Stimulated activated naive CD8-positive, alpha-beta T cell treated with anti-CD3 and anti-CD28 coated beads, Interleukin-15, amount 100 ng/mL, for 72 hours (primary cell): ENCODE data around the gene BET1.
A peak's percentile ranks its signal among the peaks of the same experiment; 100 is the strongest.
"Not testable (repeated sequence)": the region's sequence is repeated elsewhere in the genome, so short reads cannot be mapped to it uniquely, and the experiment has no call there.

ENCODE experiments used
- ATAC-seq: fragments of 150-1000 bp; cut with Tn5 transposase; 2 replicates; pipeline ENCODE4 v1.10.0; 2021; ENCODE audit warnings: mild to moderate bottlenecking, moderate library complexity
- DNase-seq, 2 donors: peaks; one replicate each; pipeline ENCODE4 v3.0.0; 2021 to 2022
- H3K27ac Mint-ChIP-seq, 2 donors: one replicate each; pipeline ENCODE4 v1.8.0; 2022; ENCODE audit warnings: mild to moderate bottlenecking in 2 of 2, mixed read lengths in 2 of 2, moderate library complexity in 2 of 2
- H3K27me3 Mint-ChIP-seq: one replicate; pipeline ENCODE4 v1.8.0; 2022; ENCODE audit warnings: mixed read lengths
- H3K4me1 Mint-ChIP-seq: one replicate; pipeline ENCODE4 v1.8.0; 2022; ENCODE audit warnings: mild to moderate bottlenecking, mixed read lengths
- H3K4me3 Mint-ChIP-seq, 2 donors: one replicate each; pipeline ENCODE4 v1.8.0; 2022; ENCODE audit warnings: mild to moderate bottlenecking in 2 of 2, mixed read lengths in 2 of 2, moderate library complexity in 1 of 2
- H3K9me3 Mint-ChIP-seq, 2 donors: one replicate each; pipeline ENCODE4 v1.8.0; 2022; ENCODE audit warnings: mixed read lengths in 2 of 2

The BET1 gene

DNA sequence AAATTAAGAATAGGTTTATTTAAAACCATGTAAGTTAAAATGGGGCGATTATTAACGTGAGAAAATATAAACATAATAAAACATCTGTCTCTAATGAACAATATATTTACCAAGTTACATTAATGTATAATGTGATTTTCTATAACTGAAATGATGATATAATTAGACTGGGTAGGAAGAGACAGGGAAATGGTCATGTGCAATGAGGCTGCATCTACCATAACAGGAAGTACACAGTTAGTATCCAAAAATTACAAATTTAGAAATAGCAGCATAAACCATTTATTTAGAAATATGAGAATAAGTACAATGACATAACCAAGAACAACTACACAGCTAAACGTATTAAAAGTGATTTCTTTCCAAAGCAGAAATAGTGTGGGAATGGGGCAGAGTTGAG lies 25.8 kb upstream of the BET1 start:
- DNase-seq (no peak), ATAC-seq (no peak)
- Mint-ChIP-seq H3K4me1 (no peaks in the 10 kb centered on the region), H3K27me3 (peaks cover 42% of the 10 kb centered on the region), H3K4me3 (no peak overlapping the region), H3K27ac (no peak overlapping the region), H3K9me3 (no peaks in the 10 kb centered on the region)

DNA sequence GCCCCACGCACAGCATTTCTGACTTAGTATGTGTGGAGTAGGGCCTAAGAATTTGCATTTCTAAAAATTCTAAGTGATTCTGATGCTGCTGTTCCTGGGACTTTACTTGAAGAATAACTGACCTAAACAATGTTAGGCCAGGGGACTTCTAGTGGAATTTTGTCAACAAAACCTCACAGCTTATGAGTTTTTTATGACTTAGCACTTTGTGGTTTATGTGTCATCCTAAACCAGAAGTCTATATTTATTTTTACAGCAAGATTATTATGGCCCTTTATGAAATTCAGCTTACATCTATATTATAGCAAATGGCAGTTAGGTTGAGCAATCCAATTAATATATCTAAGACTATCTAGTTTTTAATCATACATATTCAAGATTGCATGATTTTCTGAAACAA lies 24.6 kb upstream of the BET1 start:
- DNase-seq (no peak), ATAC-seq (no peak)
- Mint-ChIP-seq H3K4me3 (no peak overlapping the region), H3K4me1 (no peaks in the 10 kb centered on the region), H3K9me3 (no peaks in the 10 kb centered on the region), H3K27me3 (peaks cover 42% of the 10 kb centered on the region), H3K27ac (no peak overlapping the region)

GRCh38 chr7:94026619-94027018 lies 22.5 kb upstream of the BET1 start:
- peaks cover 30% of the 10 kb centered on the region for H3K27me3 Mint-ChIP-seq
- DNase-seq, H3K4me3 Mint-ChIP-seq, H3K9me3 Mint-ChIP-seq, ATAC-seq, H3K4me1 Mint-ChIP-seq, H3K27ac Mint-ChIP-seq: not testable (repeated sequence)

- H3K4me1 Mint-ChIP-seq: no peaks in the 10 kb centered on the region
- H3K27ac Mint-ChIP-seq: no peak overlapping the region
- no peak overlapping the region for H3K4me3 Mint-ChIP-seq
Measured at GRCh38 chr7:94022550-94022949, 18.4 kb upstream of the BET1 start.

GRCh38 chr7:94016786-94017185 lies 12.6 kb upstream of the BET1 start:
- Mint-ChIP-seq H3K9me3 (no peaks in the 10 kb centered on the region), H3K27me3 (peaks cover 8% of the 10 kb centered on the region), H3K4me3 (no peak overlapping the region), H3K27ac (no peak overlapping the region), H3K4me1 (no peaks in the 10 kb centered on the region)
- ATAC-seq: no peak
- DNase-seq: no peak

More at GRCh38 chr7:94022550-94022949, 18.4 kb upstream of the BET1 start:
- ATAC-seq (peak; percentile 76), DNase-seq (peak in 1 of 2 donors; percentile 10)
- Mint-ChIP-seq H3K9me3 (peaks cover 0 to 5% of the 10 kb centered on the region in 2 donors), H3K27me3 (peaks cover 20% of the 10 kb centered on the region)

GRCh38 chr7:94015538-94015937 lies 11.4 kb upstream of the BET1 start:
- DNase-seq (no peak), ATAC-seq (no peak)
- Mint-ChIP-seq H3K4me3 (no peak overlapping the region), H3K27ac (no peak overlapping the region), H3K27me3 (peaks cover 8% of the 10 kb centered on the region), H3K9me3 (no peaks in the 10 kb centered on the region), H3K4me1 (no peaks in the 10 kb centered on the region)

DNA sequence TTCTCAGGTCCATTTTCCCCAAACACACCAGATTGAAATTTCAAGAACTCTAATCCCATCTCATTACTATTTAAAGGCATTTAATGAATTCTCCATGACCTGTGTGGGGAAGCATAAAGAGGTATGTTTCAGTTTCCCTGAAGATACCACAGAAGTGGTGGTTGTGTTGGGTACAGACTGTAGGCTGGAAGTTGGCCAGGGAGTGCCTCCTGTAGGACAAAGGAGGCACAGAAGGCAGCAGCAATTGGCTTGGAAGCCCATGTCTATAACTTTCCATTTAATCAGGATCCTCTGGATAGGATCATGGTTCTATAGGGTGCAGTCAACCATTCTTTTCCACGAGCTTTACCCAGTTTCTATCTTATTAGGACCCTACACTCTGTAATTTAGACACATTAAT lies 8.6 kb upstream of the BET1 start:
- H3K27me3 Mint-ChIP-seq: peaks cover under 1% of the 10 kb centered on the region
- no peak for DNase-seq
- no peaks in the 10 kb centered on the region for H3K4me1 Mint-ChIP-seq
- no peak overlapping the region for H3K4me3 Mint-ChIP-seq
- H3K27ac Mint-ChIP-seq: no peak overlapping the region
- ATAC-seq: no peak
- H3K9me3 Mint-ChIP-seq: no peaks in the 10 kb centered on the region

GRCh38 chr7:94011714-94012353 lies 7.7 kb upstream of the BET1 start:
- peak; percentile 36 for ATAC-seq
- peaks cover 8% of the 10 kb centered on the region for H3K27me3 Mint-ChIP-seq
- H3K9me3 Mint-ChIP-seq: no peaks in the 10 kb centered on the region
- no peaks in the 10 kb centered on the region for H3K4me1 Mint-ChIP-seq
- H3K4me3 Mint-ChIP-seq: no peak overlapping the region
- no peak for DNase-seq
- no peak overlapping the region for H3K27ac Mint-ChIP-seq

GRCh38 chr7:94008537-94008936 lies 4.4 kb upstream of the BET1 start:
- Mint-ChIP-seq H3K4me1 (peaks cover 3% of the 10 kb centered on the region), H3K9me3 (no peaks in the 10 kb centered on the region), H3K4me3 (no peak overlapping the region), H3K27me3 (peaks cover 8% of the 10 kb centered on the region), H3K27ac (peak overlapping the region in 1 of 2 donors; percentile 75)
- ATAC-seq (no peak), DNase-seq (no peak)

GRCh38 chr7:94005753-94006152 lies 1.6 kb upstream of the BET1 start:
- DNase-seq (no peak), ATAC-seq (no peak)
- Mint-ChIP-seq H3K27me3 (peaks cover 8% of the 10 kb centered on the region), H3K9me3 (no peaks in the 10 kb centered on the region), H3K27ac (no peak overlapping the region), H3K4me3 (no peak overlapping the region), H3K4me1 (peaks cover 29% of the 10 kb centered on the region)

- Mint-ChIP-seq H3K9me3 (no peaks in the 10 kb centered on the region), H3K27me3 (peaks cover 8% of the 10 kb centered on the region), H3K4me3 (peak overlapping the region; percentile 100), H3K27ac (peak overlapping the region; percentile 100), H3K4me1 (peaks cover 41% of the 10 kb centered on the region)
- ATAC-seq: peak; percentile 54
- peak in 1 of 2 donors; percentile 11 for DNase-seq
Measured at GRCh38 chr7:94003446-94004023, 620 bp downstream of the BET1 start.

GRCh38 chr7:94001396-94001795 lies 2.8 kb downstream of the BET1 start:
- peaks cover 41% of the 10 kb centered on the region for H3K4me1 Mint-ChIP-seq
- ATAC-seq (no peak), DNase-seq (no peak)
- H3K4me3 Mint-ChIP-seq: no peak overlapping the region
- no peaks in the 10 kb centered on the region for H3K9me3 Mint-ChIP-seq
- no peaks in the 10 kb centered on the region for H3K27me3 Mint-ChIP-seq
- peak overlapping the region in 1 of 2 donors; percentile 29 for H3K27ac Mint-ChIP-seq

DNA sequence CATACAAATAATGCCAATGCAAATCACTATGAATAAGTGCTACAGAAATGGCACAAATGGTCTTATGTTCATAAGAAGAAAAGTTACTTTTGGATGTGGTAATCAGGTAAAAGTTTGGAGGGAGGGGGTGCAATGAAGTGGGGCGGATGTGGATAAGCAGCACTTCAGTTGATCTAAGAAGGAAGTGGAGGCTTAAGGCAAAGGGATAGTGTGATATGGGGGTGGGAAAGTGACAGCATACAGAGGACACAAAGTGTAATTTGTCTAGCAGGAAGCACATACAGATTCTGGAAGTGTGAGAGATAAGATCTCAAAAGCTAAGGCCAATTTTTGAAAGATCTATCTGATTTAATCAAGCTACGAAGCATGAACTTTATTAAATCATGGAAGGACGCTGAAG lies 6.3 kb downstream of the BET1 start:
- DNase-seq (no peak), ATAC-seq (no peak)
- Mint-ChIP-seq H3K27ac (peak overlapping the region in 1 of 2 donors; percentile 62), H3K4me3 (no peak overlapping the region), H3K9me3 (no peaks in the 10 kb centered on the region), H3K4me1 (peaks cover 32% of the 10 kb centered on the region), H3K27me3 (no peaks in the 10 kb centered on the region)

DNA sequence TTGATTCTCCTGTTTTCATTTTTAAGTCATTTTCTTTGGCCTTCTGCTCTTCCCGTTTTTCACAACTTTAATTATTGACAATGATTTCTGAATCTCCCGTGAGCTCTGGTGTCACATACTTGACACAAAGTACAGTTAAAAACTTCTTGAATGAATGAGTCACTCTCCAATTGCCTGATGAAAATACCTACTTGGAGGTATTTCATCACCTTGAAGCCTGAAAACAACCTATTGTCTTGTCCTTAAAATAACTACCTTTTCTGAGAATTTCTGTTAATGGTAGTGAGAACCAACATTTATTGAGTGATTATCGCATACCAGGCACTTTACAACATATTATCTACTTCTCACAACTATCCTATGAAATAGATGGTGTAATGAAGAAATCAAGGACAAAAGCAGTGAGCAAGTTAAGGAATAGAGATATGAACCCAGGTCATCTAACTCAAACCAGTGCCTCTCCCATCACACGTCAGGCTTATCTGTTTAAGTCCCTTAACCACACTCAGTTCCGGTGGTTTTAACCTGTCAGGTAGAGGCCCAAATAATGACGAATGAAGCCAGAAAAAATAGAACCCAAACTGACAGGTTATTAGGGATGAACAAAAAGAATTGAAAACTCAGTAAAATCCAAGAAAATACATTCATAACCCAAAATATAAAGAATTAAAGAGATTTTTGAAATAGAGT lies 11.6 kb downstream of the BET1 start:
- Mint-ChIP-seq H3K9me3 (no peaks in the 10 kb centered on the region), H3K4me3 (no peak overlapping the region), H3K27ac (peak overlapping the region in 1 of 2 donors; percentile 4), H3K4me1 (peaks cover 9% of the 10 kb centered on the region), H3K27me3 (no peaks in the 10 kb centered on the region)
- no peak for DNase-seq
- ATAC-seq: no peak

DNA sequence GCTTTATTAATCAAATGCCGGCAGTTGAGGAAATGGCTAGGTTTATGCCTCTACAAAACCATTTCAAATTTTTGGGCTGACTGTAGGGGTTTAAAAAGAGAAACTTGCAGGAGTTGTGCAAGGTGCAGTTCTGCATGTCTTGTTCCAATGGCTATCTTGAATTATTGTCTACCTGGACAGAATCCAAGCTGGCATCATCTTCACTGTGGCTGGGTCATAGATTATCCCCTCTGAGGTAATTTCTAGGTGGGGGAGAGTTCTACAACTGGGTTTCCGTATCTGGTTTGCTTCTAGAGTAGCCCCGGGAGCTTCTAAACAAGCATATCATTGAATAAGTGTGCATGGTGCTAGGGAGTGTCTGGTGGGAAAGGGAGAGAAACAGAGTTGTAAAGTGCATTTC lies 16.9 kb downstream of the BET1 start:
- Mint-ChIP-seq H3K27ac (no peak overlapping the region), H3K27me3 (no peaks in the 10 kb centered on the region), H3K9me3 (no peaks in the 10 kb centered on the region), H3K4me3 (no peak overlapping the region), H3K4me1 (peaks cover 3% of the 10 kb centered on the region)
- DNase-seq: no peak
- ATAC-seq: no peak

- H3K4me1 Mint-ChIP-seq: no peaks in the 10 kb centered on the region
- DNase-seq (no peak), ATAC-seq (no peak)
- no peak overlapping the region for H3K4me3 Mint-ChIP-seq
- no peaks in the 10 kb centered on the region for H3K9me3 Mint-ChIP-seq
- H3K27ac Mint-ChIP-seq: no peak overlapping the region
- H3K27me3 Mint-ChIP-seq: no peaks in the 10 kb centered on the region
Measured at GRCh38 chr7:93985101-93985500, 19.1 kb downstream of the BET1 start.
